D721Med (cell line): ENCODE measurements around the gene RMDN2.

Source experiments
- DNase-seq: peaks from one replicate; pipeline ENCODE4 v3.0.0; 2011; ENCODE audit warnings: low spot score; ENCODE audit not compliant: insufficient read length
- FAIRE-seq: peaks from 2 replicates; lab custom pipeline; 2011; peaks lifted over from hg19 to GRCh38; lab: Jason Lieb, UNC
- TF ChIP-seq, protein P1 (sequence below): IDR thresholded peaks from 2 replicates; pipeline ENCODE4 v1.5.1; 2012; ENCODE audit warnings: mild to moderate bottlenecking, control low read depth; ENCODE audit not compliant: insufficient read depth; ENCODE audit errors: missing control alignments

Gene RMDN2

GRCh38 chr2:38065502-38066135 lies 140.5 kb downstream of the RMDN2 start:
- no peak for FAIRE-seq

DNA sequence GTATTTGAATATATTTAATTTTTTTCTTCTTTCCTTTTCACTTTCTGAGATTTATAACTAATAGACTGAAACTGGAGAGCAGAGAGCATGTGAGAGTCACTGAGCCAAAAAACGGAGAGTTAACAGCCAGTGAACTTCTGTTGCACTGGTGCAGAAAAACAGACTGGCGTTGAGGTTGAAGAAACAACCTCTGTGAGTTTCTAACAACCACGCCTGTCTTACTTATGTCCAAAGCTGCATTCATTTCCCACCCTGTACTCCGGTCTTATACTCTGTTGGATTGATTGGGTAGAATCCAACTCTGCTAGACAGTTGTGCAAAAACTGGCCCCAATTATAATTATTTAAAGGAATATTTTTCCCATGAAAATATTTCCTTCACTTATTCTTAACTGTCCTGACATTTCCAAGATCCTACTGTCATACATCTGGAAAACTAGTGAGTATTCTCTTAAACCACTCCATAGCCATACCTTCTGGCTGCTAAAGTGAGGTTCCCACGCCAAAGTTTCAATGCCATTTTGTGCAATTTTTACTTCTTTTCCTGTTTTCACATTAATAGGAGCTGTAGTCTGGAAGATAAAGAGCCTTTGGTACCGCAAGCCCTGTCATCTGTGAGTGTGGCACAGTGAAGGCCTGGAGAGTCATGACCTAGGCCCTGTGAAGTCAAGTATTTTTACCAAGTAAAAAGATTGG lies 141.5 kb downstream of the RMDN2 start:
- FAIRE-seq, result no peak

More at GRCh38 chr2:38065502-38066135, 140.5 kb downstream of the RMDN2 start:
- DNase-seq, result no peak
- TF ChIP-seq, protein P1, sequence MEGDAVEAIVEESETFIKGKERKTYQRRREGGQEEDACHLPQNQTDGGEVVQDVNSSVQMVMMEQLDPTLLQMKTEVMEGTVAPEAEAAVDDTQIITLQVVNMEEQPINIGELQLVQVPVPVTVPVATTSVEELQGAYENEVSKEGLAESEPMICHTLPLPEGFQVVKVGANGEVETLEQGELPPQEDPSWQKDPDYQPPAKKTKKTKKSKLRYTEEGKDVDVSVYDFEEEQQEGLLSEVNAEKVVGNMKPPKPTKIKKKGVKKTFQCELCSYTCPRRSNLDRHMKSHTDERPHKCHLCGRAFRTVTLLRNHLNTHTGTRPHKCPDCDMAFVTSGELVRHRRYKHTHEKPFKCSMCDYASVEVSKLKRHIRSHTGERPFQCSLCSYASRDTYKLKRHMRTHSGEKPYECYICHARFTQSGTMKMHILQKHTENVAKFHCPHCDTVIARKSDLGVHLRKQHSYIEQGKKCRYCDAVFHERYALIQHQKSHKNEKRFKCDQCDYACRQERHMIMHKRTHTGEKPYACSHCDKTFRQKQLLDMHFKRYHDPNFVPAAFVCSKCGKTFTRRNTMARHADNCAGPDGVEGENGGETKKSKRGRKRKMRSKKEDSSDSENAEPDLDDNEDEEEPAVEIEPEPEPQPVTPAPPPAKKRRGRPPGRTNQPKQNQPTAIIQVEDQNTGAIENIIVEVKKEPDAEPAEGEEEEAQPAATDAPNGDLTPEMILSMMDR, result no peak

More for the DNA sequence above, 141.5 kb downstream of the RMDN2 start:
- no peak for DNase-seq
- TF ChIP-seq, protein P1, result no peak
